Renal cortex interstitium (tissue), 11 donors: ENCODE results near the gene CRACR2B. TPM values are rescaled to one million over a fixed set of nuclear protein-coding genes. Genes with fewer than 3 reads are reported as not detected.

Experiments used
- DNase-seq, 11 donors: peaks; one replicate each; pipeline ENCODE4 v3.0.0-alpha.2; 2013; ENCODE audit warnings: low read depth in 9 of 11, low spot score in 4 of 11; ENCODE audit errors: extremely low read depth in 1 of 11
- polyA plus RNA-seq, 3 donors: library from polyadenylated mRNA; unstranded; fragments of 120-200 nt; gene quantifications; one replicate each; pipeline ENCODE4 v1.2.1, GENCODE V29; 2013; ENCODE audit not compliant: insufficient read length in 3 of 3

Gene CRACR2B
- polyA plus RNA-seq, 3 donors: 10.3 to 19.4 (median 16.2) TPM

DNA sequence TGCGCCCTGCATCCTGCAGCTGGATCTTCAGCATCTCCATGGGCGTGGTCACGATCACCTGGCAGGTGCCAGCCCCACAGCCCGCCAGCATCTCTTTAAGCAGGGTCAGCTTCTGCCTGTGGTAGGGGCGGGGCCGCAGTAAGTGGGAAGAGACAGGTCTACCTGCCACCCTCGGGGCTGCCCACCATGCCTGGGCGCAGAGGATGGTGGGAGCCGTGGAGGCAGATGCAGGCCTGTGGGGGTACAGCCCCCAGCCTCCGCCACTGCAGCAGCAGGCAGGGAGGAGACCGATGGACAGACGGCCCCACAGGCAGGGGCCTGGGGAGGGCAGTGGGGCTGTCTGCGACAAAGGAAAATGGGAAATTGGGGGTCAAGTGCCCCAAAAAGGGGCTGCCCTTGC is 34.8 kb upstream of the CRACR2B start:
- no peak for DNase-seq

DNA sequence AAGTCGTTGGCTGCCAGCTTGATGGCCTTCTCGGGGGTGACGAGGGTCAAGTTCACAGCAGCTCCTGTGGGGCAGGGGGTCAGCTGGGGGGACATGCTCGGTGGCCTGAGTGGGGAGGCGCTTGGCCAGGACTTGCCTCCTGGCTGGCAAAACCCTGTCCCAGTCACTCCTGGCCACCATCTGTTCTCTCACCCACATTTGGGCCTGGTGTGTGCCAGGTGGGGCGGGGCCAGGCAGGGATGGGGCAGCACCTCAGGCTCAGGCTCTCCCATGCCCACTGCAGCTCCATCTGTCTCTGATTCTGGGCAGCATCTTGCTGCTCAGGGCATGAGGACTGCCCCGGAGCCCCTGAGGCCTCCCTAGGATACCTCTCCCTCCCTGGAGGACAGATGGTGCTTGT is 34.2 kb upstream of the CRACR2B start:
- no peak for DNase-seq

DNA sequence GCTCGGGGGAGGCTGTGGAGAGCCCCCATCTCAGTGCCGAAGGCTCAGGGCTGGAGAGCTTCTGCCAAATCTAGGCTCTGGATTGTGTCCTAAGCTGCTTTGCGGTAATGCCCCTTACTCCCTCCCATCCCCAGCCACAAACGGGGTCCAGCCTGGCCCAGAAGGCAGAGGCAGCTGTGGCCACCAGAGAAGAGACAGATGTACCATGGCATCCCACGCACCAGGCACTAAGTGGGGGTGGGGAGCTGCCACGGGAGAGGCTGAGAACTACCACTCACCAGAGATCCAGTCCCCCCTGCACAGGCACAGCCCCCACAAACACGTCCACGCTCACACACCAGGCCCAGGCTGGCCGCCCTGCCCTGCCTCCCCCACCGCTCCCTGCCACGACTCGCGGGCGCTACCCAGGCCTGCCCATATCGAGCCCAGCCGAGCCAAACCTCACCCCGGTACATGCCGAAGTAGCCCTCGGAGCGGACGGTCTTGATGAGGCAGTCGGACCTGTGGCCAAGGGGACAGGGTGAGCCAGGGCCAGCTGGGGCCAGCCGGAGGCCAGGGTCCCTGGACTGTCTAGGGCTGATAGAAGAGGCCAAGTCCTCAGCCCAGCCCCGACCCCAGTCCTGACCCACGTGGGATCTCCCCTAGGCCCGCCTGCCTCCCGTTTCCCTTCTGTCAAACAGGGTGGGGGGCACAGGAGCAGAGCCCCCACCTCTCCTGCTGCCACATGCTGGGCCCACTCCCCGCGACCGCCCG is 33.5 kb upstream of the CRACR2B start:
- DNase-seq: no peak

DNA sequence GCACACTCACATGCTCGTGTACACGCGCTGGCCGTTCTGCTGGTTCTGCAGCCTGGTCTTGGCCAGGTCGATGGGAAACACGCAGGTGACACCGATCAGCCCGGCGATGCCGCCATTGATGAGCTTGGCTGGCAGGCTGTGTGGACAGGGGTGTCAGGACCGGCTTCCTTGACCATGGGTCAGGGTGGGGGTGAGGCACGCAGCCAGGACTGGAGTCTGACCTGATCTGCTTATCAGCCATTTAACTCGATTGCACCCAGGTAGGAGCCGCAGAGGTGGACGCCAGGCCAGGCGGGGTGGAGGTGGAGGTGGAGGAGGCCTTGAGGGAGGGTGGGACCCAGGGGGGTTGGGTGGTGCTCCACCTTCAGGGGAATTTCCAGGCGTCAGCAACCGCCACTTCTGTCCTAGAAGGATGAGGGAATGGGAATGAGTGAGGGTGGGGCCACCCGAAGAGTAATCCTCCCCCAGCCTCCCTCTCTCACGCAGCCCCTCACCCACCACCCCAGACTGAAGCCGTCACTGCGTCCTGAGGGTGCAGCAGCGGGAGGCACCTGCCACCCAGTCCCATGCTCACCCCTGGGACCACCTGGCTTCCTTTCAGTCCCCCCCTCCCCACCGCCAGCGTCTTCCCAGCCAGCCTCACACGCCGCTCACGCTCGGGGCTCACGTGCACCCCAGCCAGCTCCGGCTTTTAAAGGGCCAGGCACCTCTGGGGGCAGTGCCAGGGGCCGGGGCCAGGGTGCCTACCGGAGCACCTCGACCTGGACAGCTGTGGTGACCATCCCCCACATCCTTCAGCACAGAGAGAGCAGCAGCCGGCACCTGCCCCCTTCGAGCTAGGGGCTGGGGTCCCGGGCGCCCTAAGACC is 32.7 kb upstream of the CRACR2B start:
- DNase-seq: no peak

DNA sequence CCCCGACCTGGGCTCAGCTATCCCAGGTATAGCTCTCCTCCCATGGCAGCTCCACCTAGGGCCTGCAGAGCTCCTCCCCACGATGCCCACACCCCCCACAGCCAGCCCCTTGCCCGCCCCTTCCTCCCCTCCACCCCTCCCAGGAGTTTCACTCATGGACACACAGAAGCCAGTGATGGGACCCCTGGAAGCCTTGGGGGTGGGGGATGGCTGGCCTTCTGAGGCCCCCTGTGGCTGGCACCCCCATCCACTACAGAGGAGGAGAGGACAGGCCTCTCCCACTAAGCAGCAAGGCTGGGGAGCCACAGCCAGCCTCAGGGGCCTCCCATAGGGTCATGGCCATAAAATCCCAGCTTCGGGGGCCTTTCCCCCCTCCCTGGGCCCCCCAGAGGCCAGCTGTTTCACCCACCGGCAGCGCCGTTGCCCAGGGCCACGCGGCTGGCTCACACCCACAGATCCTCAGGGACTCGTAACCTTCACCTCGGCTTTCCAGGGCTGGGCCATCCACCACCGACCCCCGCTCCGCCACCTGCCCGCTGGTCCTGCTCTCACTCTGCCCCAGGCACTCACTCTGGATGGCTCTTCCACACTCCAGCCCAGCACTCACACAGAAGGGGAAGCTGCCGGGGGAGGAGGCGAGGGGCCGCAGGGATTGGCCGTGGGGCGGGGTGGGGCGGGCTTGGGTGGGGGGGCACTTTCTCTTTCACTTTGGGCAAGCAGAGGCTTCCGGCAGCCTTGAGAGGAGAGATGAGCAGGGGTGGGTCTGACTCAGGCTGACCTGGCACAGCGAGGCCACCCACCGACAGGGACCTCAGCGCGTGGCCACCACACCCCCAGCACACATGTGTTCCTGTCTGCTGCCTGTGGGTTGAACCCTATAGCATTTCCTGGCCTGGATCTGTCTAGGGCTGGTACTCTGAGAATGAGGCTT is 31.8 kb upstream of the CRACR2B start:
- DNase-seq: peak in 2 of 11 donors; percentile 27 to 55

DNA sequence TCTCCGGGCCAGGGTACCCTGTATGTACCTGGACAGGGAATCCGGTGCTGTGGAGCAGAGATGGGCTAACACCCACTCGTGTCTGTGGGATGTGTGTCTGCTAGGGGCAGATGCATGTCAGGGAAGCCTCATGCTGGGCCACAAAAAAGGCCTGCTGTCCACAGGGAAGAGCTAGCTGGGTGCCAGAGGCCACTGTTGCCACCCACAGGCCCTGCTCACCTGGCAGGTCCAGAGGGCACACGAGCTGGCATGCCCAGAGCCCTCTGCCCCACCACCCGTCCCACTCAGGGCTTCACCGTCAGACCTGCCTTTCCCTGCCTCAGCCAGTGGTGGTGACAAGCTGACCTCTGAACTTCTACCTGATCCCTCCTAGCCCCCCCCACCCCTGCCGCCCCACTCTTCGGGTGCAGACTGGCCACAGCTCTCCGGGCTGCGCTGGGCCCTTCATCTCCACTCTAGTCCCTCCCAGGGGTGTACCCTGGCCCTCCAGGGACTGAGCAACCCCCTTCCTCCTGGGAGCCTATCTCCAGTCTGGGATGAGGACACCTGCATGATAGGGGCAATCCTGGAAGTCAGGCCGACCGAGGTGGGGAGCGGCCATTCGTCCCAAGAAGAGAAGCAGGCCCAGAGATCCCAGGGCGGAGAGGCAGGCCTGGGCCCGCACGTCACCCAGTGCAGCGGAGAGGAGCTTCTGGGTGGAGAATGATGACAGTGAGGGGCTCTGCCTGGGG is 31.0 kb upstream of the CRACR2B start:
- DNase-seq: no peak

DNA sequence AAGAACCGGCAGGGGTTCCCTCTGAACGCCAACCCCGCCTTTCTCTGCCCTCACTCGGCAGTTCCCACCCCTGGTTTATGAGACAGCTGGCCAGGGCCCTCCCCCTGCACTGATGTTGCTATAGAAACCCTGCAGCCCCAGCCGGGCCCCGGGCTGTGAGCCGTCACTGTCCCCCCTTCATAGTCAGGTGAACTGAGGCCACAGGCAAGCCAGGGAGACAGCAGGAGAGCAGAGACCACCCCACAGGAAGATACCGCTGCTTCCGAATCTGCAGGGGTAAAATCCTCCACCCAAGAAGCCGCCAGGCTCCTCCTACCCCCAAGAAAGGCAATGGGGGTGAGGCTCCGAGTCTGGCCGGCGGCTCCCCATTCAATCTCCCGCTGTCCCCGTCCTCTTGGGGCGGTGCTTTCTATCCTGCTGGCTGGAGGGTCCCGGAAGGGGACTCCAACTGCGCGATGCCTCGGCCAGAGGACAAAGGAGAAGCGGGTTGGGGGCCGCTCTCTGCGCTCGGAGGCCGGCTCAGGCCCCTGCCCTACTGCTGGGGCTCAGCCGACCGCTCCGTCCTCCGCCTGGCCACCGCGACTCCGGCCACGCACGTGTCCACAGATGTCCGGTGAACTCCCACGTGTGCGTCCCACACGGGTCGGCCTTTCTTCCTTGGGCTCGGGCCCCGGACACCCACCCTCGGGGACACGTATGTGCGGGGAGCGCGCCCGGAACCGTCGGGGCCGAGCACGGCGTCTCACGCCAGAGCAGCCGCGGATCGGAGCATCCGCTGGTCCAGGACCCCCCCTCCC is 30.2 kb upstream of the CRACR2B start:
- DNase-seq: peak in 5 of 11 donors; percentile 67 to 79 (median 79)

DNA sequence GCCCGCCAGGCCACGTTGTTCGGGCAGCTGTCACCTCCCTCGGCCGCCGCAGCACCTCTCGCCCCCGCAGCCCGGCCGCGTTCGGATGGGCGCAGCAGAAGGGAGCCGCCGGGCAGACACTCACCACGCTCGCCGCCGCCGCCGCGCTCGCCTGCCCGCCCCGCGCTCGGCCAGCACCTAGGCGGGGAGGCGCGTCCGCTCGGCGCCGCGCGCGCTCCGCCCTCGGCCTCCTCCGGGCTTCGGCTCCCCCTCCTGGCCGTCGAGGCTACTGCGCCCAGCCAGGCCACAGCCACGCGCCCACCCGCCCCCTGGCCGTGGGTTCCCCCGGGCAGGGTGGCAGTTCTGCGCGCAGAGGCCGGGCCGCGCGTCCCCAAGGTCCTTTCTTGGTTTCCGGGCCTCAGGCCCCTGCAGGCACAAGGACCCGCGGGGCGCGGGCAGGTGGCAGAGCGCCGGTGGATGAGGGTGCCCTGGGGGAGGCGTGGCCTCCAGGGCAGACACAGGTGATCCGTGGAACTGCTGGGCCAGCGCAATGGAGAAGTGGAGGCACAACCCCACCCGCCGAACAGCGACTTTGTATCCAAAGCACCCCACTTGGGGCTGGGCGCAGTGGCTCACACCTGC is 29.5 kb upstream of the CRACR2B start, which contains the start of gene SLC25A22:
TSS of gene SLC25A22 (minus strand) at position 189 of the 621 bp plus-strand sequence. CDS start 3,275 bp downstream, outside the sequence.
- peak in 6 of 11 donors; percentile 63 to 79 (median 77) for DNase-seq

DNA sequence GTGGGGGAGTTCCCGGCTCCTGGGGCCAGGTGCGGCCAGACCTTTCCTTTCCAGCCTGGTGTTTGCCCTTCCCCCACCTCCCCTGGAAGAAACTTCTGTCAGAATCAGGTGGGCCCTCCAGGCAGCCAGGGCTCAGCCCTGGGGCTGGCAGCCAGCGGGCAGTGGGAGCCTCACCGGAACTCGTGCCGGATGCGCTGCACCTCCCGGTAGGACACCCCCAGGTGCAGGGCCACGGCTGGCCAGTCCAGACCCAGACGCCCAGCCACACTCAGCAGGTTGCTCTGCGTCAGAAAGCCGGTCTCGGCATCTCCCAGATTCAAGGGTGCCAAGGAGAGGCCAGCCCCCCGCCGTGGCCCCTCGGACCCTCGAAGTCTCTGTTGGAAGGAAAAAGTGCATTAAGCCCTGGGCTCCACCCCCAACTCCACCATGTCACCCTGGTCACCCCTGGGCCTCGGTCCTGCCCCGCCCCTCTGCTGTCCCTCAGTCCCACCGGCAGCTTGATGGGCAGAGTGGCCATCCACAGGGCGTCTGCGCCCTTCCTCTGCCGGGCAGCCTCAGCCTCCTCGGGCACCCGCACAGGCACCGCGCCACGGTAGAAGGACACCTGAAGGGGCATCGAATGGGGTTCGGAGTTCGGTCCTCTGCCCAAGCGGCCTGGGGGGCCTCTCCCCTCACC is 27.9 kb upstream of the CRACR2B start:
- no peak for DNase-seq

DNA sequence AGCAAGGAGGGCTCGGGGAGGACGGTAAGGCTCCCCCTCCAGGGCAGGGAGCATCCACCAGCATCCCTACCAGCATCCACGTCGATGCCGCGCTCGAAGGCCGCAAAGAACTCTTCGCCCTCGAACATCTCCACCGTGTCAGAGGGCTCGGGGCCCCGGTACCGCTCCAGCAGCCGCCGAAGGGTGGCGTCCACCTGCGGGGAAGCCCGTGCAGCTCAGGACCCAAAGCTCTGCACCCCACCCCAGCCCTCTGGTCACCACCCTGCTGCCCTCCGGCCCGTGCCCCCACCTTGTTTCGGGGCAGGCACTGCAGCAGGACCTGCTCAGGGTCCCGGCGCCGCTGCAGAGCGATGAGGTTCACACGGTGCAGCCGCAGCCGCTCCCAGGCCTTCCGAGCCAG is 27.2 kb upstream of the CRACR2B start:
- no peak for DNase-seq

DNA sequence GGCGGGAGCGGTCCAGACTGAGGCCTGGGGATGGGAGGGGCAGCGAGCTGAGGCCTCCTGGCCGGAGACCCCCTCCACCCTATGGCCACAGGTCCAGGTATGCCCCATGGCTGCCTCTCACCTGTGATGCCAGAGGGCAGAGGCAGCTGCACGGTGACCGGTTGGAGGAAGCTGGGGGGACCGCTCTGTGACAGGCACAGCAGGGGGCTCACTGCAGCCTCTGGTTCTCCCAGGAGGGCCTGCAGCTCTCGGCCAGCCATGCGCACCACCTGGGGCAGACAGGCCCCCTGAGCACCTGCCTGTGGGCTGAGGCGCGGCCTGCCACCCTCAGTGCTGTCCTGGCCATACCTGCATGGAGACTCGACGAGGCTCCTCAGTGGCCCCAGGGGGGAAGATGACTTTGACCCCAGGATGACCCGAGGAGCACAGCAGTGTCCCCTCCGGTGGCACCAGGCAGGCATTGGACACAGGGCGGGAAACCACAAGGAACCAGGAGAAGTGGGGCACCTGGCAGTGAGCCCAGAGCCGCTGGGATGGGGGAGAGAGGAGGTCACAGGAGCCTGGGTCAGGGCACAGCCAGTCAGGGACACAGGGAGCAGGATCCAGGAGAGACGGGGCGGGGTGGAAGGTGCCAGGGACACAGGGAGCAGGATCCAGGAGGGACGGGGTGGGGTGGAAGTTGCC is 26.5 kb upstream of the CRACR2B start:
- DNase-seq: no peak

DNA sequence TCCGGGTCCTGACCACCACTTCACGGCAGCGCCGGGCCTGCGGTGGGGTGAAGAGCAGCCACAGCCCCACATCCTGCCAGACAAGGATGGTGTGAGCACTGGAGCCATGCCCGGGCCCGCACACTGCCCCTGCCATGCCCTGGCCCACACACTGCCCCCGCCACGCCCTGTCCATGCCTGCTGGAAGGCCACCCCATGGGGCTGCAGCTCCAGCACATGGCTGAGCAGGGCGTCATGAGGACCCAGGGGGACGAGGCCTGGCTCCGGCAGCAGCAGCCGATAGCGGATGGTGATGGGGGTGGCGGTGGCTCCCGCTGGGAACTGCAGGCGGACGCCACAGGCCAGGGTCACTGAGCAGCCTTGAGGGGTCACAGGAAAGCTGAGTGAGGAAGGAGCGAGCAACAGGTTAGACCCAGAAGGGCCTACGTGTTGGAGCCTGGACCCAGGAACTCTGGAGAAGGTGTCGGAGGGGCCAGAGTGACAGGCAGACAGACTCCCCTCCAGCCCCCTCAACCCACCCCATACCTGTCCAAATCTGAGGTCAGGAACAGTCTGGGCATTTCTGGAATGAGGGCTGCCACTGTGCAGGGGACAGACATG is 25.6 kb upstream of the CRACR2B start:
- no peak for DNase-seq

DNA sequence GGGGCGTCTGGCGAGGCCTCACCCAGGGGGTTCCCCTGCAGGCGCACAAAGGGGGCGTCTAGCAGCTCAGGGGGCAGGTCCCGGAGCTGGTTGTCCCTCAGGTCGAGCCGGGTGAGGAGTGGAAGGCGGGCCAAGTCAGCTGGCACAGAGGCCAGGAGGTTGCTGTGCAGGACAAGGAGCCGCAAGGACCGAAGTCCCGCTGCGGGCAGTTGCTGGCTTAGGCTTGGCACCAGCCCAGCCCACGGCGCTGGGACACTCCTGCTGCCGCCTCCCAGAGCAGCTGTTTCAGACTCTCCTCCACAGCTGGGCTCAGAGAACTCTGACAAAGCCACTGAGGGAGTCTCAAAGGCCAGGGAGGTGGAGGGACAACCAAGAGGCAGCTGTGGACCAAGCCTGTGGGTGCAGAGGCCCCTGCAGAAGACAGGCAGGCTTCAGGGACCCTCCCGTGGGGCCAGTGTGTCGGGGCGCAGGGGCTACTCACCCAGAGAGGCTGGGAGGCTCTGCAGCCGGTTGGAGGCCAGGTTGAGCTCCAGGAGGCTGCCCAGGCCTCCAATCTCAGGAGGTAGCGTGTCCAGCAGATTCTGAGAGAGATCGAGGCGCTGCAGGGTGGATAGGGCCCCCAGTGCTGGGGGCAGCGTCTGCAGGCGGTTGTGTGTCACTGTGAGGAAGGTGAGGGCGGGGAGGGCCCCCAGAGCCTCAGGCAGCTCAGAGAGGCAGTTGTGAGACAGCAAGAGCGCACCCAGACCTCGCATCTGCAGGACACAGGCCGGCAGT is 24.8 kb upstream of the CRACR2B start:
- DNase-seq: no peak

DNA sequence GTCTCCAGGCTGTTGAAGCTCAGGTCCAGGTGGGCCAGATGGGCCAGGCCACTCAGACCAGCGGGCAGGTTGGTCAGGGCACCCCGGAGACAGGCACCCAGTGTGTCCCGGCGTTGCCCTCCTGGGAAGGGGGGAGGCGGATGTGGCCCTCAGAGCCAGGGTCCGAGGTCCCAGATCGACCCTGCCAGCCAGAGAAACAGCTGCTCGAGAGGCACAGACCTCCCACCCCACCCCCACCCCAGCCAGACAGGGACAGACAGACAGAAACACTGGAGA is 24.3 kb upstream of the CRACR2B start:
- DNase-seq: no peak
